Measurements from ENCODE around the gene HMX1.

GRCh38 chr4:8893227-8893623 lies 21.6 kb upstream of the HMX1 start:
- TF ChIP-seq EZH2phosphoT487 (IDR thresholded peaks at IDR 0.05; ENCODE audit: insufficient read depth, low read depth), result no peak
- no peak for TF ChIP-seq EZH2 (IDR thresholded peaks at IDR 0.05; ENCODE audit: insufficient read depth, poor library complexity, severe bottlenecking)
